Colonic mucosa (tissue), 4 donors: ENCODE data around the gene GPR18. TPM values are rescaled to one million over a fixed set of nuclear protein-coding genes. Genes with fewer than 3 reads are reported as not detected.
A peak's percentile ranks its signal among the peaks of the same experiment; 100 is the strongest.

Experiments
- DNase-seq: peaks from one replicate; pipeline ENCODE4 v3.0.0-alpha.2; 2020
- H3K27ac ChIP-seq: fragments of 200-600 bp; one replicate; pipeline ENCODE4 v1.8.0; 2021
- H3K27me3 ChIP-seq: fragments of 200-600 bp; one replicate; pipeline ENCODE4 v1.8.0; 2021
- H3K36me3 ChIP-seq: fragments of 200-600 bp; one replicate; pipeline ENCODE4 v1.8.0; 2021
- H3K4me1 ChIP-seq: fragments of 200-600 bp; one replicate; pipeline ENCODE4 v1.8.0; 2021; ENCODE audit warnings: mild to moderate bottlenecking
- H3K4me3 ChIP-seq: fragments of 200-600 bp; one replicate; pipeline ENCODE4 v1.8.0; 2021
- H3K9ac ChIP-seq, 2 donors: one replicate each; pipeline ENCODE4 v1.7.0; 2013; ENCODE audit warnings: control low read depth in 2 of 2, low read depth in 2 of 2, low read length in 2 of 2
- H3K9me3 ChIP-seq: fragments of 200-600 bp; one replicate; pipeline ENCODE4 v1.8.0; 2021
- CTCF ChIP-seq: fragments of 200-600 bp; IDR thresholded peaks from one replicate; pipeline ENCODE4 v1.8.0; 2022; ENCODE audit warnings: antibody characterized with exemption, mild to moderate bottlenecking
- intact Hi-C: fragments of 100-400 bp; cut with DNase I; formaldehyde crosslinking; loops from one replicate; pipeline ENCODE4 v1.14.1; 2022
- total RNA-seq, 2 donors: library from RNA; stranded (reverse); fragmentation: NEBNext Ultra II Directional in 1 of 2; extraction: Animal tissue kit (Norgen Biotek cat#: 25700) in 1 of 2; gene quantifications; one replicate each; pipeline ENCODE4 v1.2.1, GENCODE V29; 2021
- donor health status: healthy.
- donor health status: DM: no; HTN: no; CAD: no.
- donor health status: DM: no; HTN: no; CAD: no.

The GPR18 gene
- total RNA-seq, 2 donors from 2014 or later, result 0.35 TPM; not detected in 1

GRCh38 chr13:99282264-99283231, 24.4 kb upstream of the GPR18 start:
- no peak overlapping the region for H3K9ac ChIP-seq
- peak overlapping the region; percentile 64 for H3K27ac ChIP-seq
- H3K9me3 ChIP-seq, result no peaks in the 10 kb centered on the region
- no peaks in the 10 kb centered on the region for H3K27me3 ChIP-seq
- no peaks in the 10 kb centered on the region for H3K36me3 ChIP-seq
- intact Hi-C loops, result no loop called here
- TF ChIP-seq CTCF, result no peak
- peaks cover 8% of the 10 kb centered on the region for H3K4me1 ChIP-seq
- H3K4me3 ChIP-seq, result no peak overlapping the region
- no peak for DNase-seq

GRCh38 chr13:99281811-99282263, 23.7 kb upstream of the GPR18 start:
- peaks cover 8% of the 10 kb centered on the region for H3K4me1 ChIP-seq
- intact Hi-C loops, result no loop called here
- no peaks in the 10 kb centered on the region for H3K27me3 ChIP-seq
- peak overlapping the region; percentile 64 for H3K27ac ChIP-seq
- no peaks in the 10 kb centered on the region for H3K9me3 ChIP-seq
- no peaks in the 10 kb centered on the region for H3K36me3 ChIP-seq
- no peak overlapping the region for H3K4me3 ChIP-seq
- peak; percentile 50 for DNase-seq
- no peak for TF ChIP-seq CTCF
- H3K9ac ChIP-seq, result no peak overlapping the region

GRCh38 chr13:99280166-99280565, 22.0 kb upstream of the GPR18 start:
- H3K4me1 ChIP-seq, result peaks cover 8% of the 10 kb centered on the region
- H3K9ac ChIP-seq, result no peak overlapping the region
- H3K9me3 ChIP-seq, result no peaks in the 10 kb centered on the region
- H3K4me3 ChIP-seq, result no peak overlapping the region
- no peak for TF ChIP-seq CTCF
- peak overlapping the region; percentile 68 for H3K27ac ChIP-seq
- peak; percentile 51 for DNase-seq
- no peaks in the 10 kb centered on the region for H3K27me3 ChIP-seq
- no peaks in the 10 kb centered on the region for H3K36me3 ChIP-seq
- intact Hi-C loops, result no loop called here

GRCh38 chr13:99279637-99280036, 21.5 kb upstream of the GPR18 start:
- no peak overlapping the region for H3K9ac ChIP-seq
- no peaks in the 10 kb centered on the region for H3K36me3 ChIP-seq
- H3K9me3 ChIP-seq, result no peaks in the 10 kb centered on the region
- no peak for TF ChIP-seq CTCF
- no peak for DNase-seq
- intact Hi-C loops, result no loop called here
- no peaks in the 10 kb centered on the region for H3K27me3 ChIP-seq
- H3K4me3 ChIP-seq, result no peak overlapping the region
- H3K27ac ChIP-seq, result peak overlapping the region; percentile 68
- peaks cover 8% of the 10 kb centered on the region for H3K4me1 ChIP-seq

GRCh38 chr13:99278843-99279242, 20.7 kb upstream of the GPR18 start:
- Histone ChIP-seq H3K27me3 (no peaks in the 10 kb centered on the region), H3K4me1 (peaks cover 8% of the 10 kb centered on the region), H3K9me3 (no peaks in the 10 kb centered on the region), H3K27ac (peak overlapping the region; percentile 68), H3K4me3 (no peak overlapping the region), H3K36me3 (no peaks in the 10 kb centered on the region), H3K9ac (no peak overlapping the region)
- intact Hi-C loops, result no loop called here
- no peak for TF ChIP-seq CTCF
- DNase-seq, result no peak
